ENCODE measurements around the gene OPHN1. TPM values are rescaled to one million over a fixed set of nuclear protein-coding genes. Genes with fewer than 3 reads are reported as not detected.

Gene OPHN1
- total and polyA plus RNA-seq, 12 donors: 2.1 to 7.1 (median 5.2) TPM

DNA sequence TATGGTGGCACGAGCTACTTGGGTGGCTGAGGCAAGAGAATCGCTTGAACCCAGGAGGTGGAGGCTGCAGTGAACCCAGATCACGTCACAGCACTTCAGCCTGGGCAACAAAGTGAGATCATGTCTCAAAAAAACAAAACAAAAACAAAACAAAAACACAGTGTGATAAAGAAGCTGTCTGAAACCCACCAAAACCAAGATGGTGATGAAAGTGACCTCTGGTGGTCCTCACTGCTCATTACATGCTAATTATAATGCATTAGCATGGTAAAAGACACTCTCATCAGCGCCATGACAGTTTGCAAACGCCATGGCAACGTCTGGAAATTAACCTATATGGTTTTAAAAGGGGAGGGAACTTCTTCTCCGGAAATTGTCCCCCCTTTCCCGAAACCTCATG lies 29.4 kb upstream of the OPHN1 start:
- TF ChIP-seq CTCF (IDR thresholded peaks at IDR 0.05): peak; percentile 38 to 70 (median 62)
- ATAC-seq (peak in 5 of 8 donors; percentile 16 to 52 (median 42)), DNase-seq (peak in 1 of 2 donors; percentile 47)
- no peaks in the 10 kb centered on the region for H3K36me3 ChIP-seq
- peaks cover 0 to 38% (median 0%) of the 10 kb centered on the region in 7 donors for H3K27me3 ChIP-seq
- H3K4me1 ChIP-seq: no peaks in the 10 kb centered on the region
- intact Hi-C loops (cut with DNase I): loop anchor here (1.0 to 10.0 kb wide), 5 partner anchors 264 to 268 kb away; no protein-coding TSS in a partner anchor
- H3K9me3 ChIP-seq: no peaks in the 10 kb centered on the region
- H3K27ac ChIP-seq: no peak overlapping the region
- H3K4me3 ChIP-seq: no peak overlapping the region
- WGBS, 2 donors: 14 to 20% methylated on average over 8 of the region's 8 CpGs

DNA sequence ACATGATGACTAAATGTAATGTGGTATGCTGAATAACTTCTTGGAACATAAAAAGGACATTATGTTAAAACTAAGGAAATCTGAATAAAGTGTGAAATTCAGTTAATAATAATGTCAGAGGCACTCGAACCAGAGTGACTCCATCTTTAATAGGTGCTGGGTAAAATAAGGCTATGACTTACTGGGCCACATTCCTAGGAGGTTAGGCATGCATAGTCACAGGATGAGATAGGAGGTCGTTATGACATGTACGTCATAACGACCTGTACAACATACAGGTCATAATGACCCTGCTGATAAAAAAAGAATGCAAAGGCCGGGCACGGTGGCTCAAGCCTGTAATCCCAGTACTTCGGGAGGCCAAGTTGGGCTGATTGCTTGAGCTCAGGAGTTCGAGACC lies 28.9 kb upstream of the OPHN1 start:
- DNase-seq (no peak), ATAC-seq (peak in 2 of 8 donors; percentile 57 to 73)
- no peak overlapping the region for H3K27ac ChIP-seq
- no peak for TF ChIP-seq CTCF (IDR thresholded peaks at IDR 0.05)
- no peak overlapping the region for H3K4me3 ChIP-seq
- no peaks in the 10 kb centered on the region for H3K36me3 ChIP-seq
- H3K27me3 ChIP-seq: peaks cover 0 to 36% (median 0%) of the 10 kb centered on the region in 7 donors
- intact Hi-C loops (cut with DNase I): loop anchor here (1.0 to 10.0 kb wide), 5 partner anchors 263 to 267 kb away; no protein-coding TSS in a partner anchor
- WGBS, 2 donors: 33 to 48% methylated on average over 8 of the region's 8 CpGs
- no peaks in the 10 kb centered on the region for H3K4me1 ChIP-seq
- no peaks in the 10 kb centered on the region for H3K9me3 ChIP-seq

- intact Hi-C loops (cut with DNase I): loop anchor here in 6 of 10 donors (5.0 to 10.0 kb wide), 2 partner anchors 264 to 267 kb away; no protein-coding TSS in a partner anchor
- Histone ChIP-seq H3K4me1 (no peaks in the 10 kb centered on the region), H3K27me3 (peaks cover 0 to 36% (median 0%) of the 10 kb centered on the region in 7 donors), H3K27ac (no peak overlapping the region), H3K9me3 (no peaks in the 10 kb centered on the region), H3K4me3 (no peak overlapping the region), H3K36me3 (no peaks in the 10 kb centered on the region)
- no peak for TF ChIP-seq CTCF (IDR thresholded peaks at IDR 0.05)
- DNase-seq (no peak), ATAC-seq (no peak)
Measured at GRCh38 chrX:68461576-68461975, 28.3 kb upstream of the OPHN1 start.

- 68 to 70% methylated on average over 6 of the region's 6 CpGs for WGBS, 2 donors
- Histone ChIP-seq H3K27ac (no peak overlapping the region), H3K36me3 (no peaks in the 10 kb centered on the region), H3K4me1 (no peaks in the 10 kb centered on the region), H3K9me3 (no peaks in the 10 kb centered on the region), H3K27me3 (peaks cover 0 to 34% (median 0%) of the 10 kb centered on the region in 7 donors), H3K4me3 (no peak overlapping the region)
- no peak for TF ChIP-seq CTCF (IDR thresholded peaks at IDR 0.05)
- DNase-seq: no peak
- intact Hi-C loops (cut with DNase I): loop anchor here in 6 of 10 donors (5.0 to 10.0 kb wide), 2 partner anchors 264 to 266 kb away; no protein-coding TSS in a partner anchor
- no peak for ATAC-seq
Measured at GRCh38 chrX:68461093-68461492, 27.8 kb upstream of the OPHN1 start.
